H1 (cell line): ENCODE results near the gene VSX2. TPM values are rescaled to one million over a fixed set of nuclear protein-coding genes. Genes with fewer than 3 reads are reported as not detected.

Experiments used
- CTCF ChIA-PET: fragments of 300-600 bp; sonication (Branson Sonifier 250); formaldehyde crosslinking; loops from one replicate; lab custom pipeline; 2021; ENCODE audit not compliant: partially characterized antibody; lab: Charles Lee
- POLR2A ChIA-PET: fragments of 300-600 bp; sonication (Branson Sonifier 250); formaldehyde crosslinking; loops from one replicate; lab custom pipeline; 2021; ENCODE audit warnings: inconsistent platforms; ENCODE audit not compliant: partially characterized antibody; lab: Charles Lee
- DNase-seq, 2 experiments: peaks; one replicate each; pipeline versions ENCODE4 v3.0.0 to v3.0.0-alpha.2; 2010 to 2022; ENCODE audit warnings: low spot score in 2 of 2, low read depth in 1 of 2, mixed read lengths in 1 of 2
- FAIRE-seq: peaks from 2 replicates; lab custom pipeline; 2011; peaks lifted over from hg19 to GRCh38; lab: Jason Lieb, UNC
- H2AFZ ChIP-seq: 2 replicates; pipeline ENCODE4 v1.8.1; 2012; ENCODE audit warnings: low read length, inconsistent platforms
- H2AK5ac ChIP-seq: 2 replicates; pipeline ENCODE4 v1.6.1; 2013; ENCODE audit warnings: low read depth, low read length
- H2BK120ac ChIP-seq: replicated peaks from 2 replicates; pipeline ENCODE3; 2013; ENCODE audit warnings: low read depth, low read length, inconsistent platforms
- H2BK12ac ChIP-seq: 2 replicates; pipeline ENCODE4 v1.6.1; 2013; ENCODE audit warnings: low read depth, low read length
- H2BK15ac ChIP-seq: 2 replicates; pipeline ENCODE4 v1.6.1; 2013; ENCODE audit warnings: low read length
- H2BK20ac ChIP-seq: 2 replicates; pipeline ENCODE4 v1.6.1; 2013; ENCODE audit warnings: low read length
- H2BK5ac ChIP-seq: 2 replicates; pipeline ENCODE4 v1.6.1; 2013; ENCODE audit warnings: low read depth, low read length
- H3K14ac ChIP-seq: 2 replicates; pipeline ENCODE4 v1.6.1; 2013; ENCODE audit warnings: inconsistent platforms; ENCODE audit not compliant: insufficient read length
- H3K18ac ChIP-seq: 2 replicates; pipeline ENCODE4 v1.6.1; 2013; ENCODE audit warnings: low read length; ENCODE audit errors: extremely low read depth
- H3K23ac ChIP-seq: 2 replicates; pipeline ENCODE4 v1.6.1; 2013; ENCODE audit warnings: inconsistent platforms; ENCODE audit not compliant: insufficient read length
- H3K23me2 ChIP-seq: 2 replicates; pipeline ENCODE4 v1.6.1; 2013; ENCODE audit warnings: low read depth, low read length
- H3K27ac ChIP-seq: 2 replicates; pipeline ENCODE4 v1.6.1; 2011; ENCODE audit warnings: low read depth, low read length, inconsistent platforms
- H3K27me3 ChIP-seq, 4 experiments: replicated peaks in 1 of 4; 1 replicate in 1 of 4; 2 replicates in 3 of 4; pipeline versions ENCODE4 v1.6.1 to v1.8.1; 2011 to 2013; ENCODE audit warnings: low read length in 3 of 4, mild to moderate bottlenecking in 3 of 4, inconsistent platforms in 2 of 4, mixed read lengths in 2 of 4, moderate library complexity in 1 of 4; ENCODE audit not compliant: control insufficient read depth in 3 of 4, insufficient read depth in 3 of 4; ENCODE audit errors: extremely low read depth in 1 of 4
- H3K36me3 ChIP-seq, 4 experiments: 2 replicates each; pipeline versions ENCODE4 v1.6.1 to v1.8.1; 2011 to 2013; ENCODE audit warnings: mild to moderate bottlenecking in 4 of 4, low read length in 3 of 4, moderate library complexity in 2 of 4, control low read depth in 1 of 4, inconsistent platforms in 1 of 4; ENCODE audit not compliant: insufficient read depth in 4 of 4, control insufficient read depth in 2 of 4
- H3K4ac ChIP-seq: replicated peaks from 2 replicates; pipeline ENCODE3; 2013; ENCODE audit warnings: low read length, low read depth, mixed read lengths, inconsistent platforms; ENCODE audit not compliant: insufficient read length
- H3K4me1 ChIP-seq, 4 experiments: replicated peaks in 1 of 4; 1 replicate in 1 of 4; 2 replicates in 3 of 4; pipeline versions ENCODE4 v1.6.1 to v1.8.1; 2011 to 2013; ENCODE audit warnings: low read length in 3 of 4, inconsistent platforms in 2 of 4, mixed read lengths in 1 of 4; ENCODE audit not compliant: insufficient read depth in 4 of 4, control insufficient read depth in 3 of 4
- H3K4me2 ChIP-seq, 2 experiments: 2 replicates each; pipeline versions ENCODE4 v1.6.1 to v1.8.1; 2011 to 2013; ENCODE audit warnings: low read depth in 2 of 2, low read length in 2 of 2, control low read depth in 1 of 2, inconsistent platforms in 1 of 2, mild to moderate bottlenecking in 1 of 2; ENCODE audit not compliant: insufficient read depth in 1 of 2
- H3K4me3 ChIP-seq, 4 experiments: fragments of 200-600, 300-600 bp in 1 of 4; sonication (generic), shearing (Covaris generic), sonication (Bioruptor Twin) in 1 of 4; 2 replicates each; pipeline versions ENCODE4 v1.5.1 to v1.8.1; 2011 to 2016; ENCODE audit warnings: low read length in 4 of 4, low read depth in 3 of 4, control low read depth in 2 of 4, inconsistent platforms in 2 of 4, mild to moderate bottlenecking in 2 of 4, mixed read lengths in 1 of 4, moderate library complexity in 1 of 4; ENCODE audit not compliant: insufficient read depth in 2 of 4; ENCODE audit errors: extremely low read depth in 1 of 4
- H3K56ac ChIP-seq: replicated peaks from 2 replicates; pipeline ENCODE3; 2013; ENCODE audit warnings: low read depth, mild to moderate bottlenecking, mixed read lengths, low read length, inconsistent platforms; ENCODE audit not compliant: insufficient read length
- H3K79me1 ChIP-seq: 2 replicates; pipeline ENCODE4 v1.6.1; 2013; ENCODE audit warnings: low read depth, low read length, control low read depth
- H3K79me2 ChIP-seq, 2 experiments: 2 replicates each; pipeline versions ENCODE4 v1.6.1 to v1.8.1; 2012 to 2013; ENCODE audit warnings: low read length in 2 of 2, mild to moderate bottlenecking in 2 of 2, inconsistent platforms in 1 of 2; ENCODE audit not compliant: insufficient read depth in 2 of 2, control insufficient read depth in 1 of 2
- H3K9ac ChIP-seq, 4 experiments: replicated peaks in 1 of 4; 1 replicate in 1 of 4; 2 replicates in 3 of 4; pipeline versions ENCODE4 v1.6.1 to v1.8.1; 2011 to 2013; ENCODE audit warnings: low read depth in 3 of 4, low read length in 3 of 4, control low read depth in 2 of 4, mild to moderate bottlenecking in 2 of 4, moderate library complexity in 2 of 4, inconsistent platforms in 1 of 4; ENCODE audit errors: extremely low read depth in 1 of 4
- H3K9me3 ChIP-seq, 2 experiments: 2 replicates each; pipeline versions ENCODE4 v1.6.1 to v1.8.1; 2012 to 2013; ENCODE audit warnings: mild to moderate bottlenecking in 2 of 2, moderate library complexity in 2 of 2, control low read depth in 1 of 2, inconsistent platforms in 1 of 2, low read depth in 1 of 2, low read length in 1 of 2, mixed read lengths in 1 of 2; ENCODE audit not compliant: insufficient read depth in 2 of 2
- H4K20me1 ChIP-seq, 2 experiments: replicated peaks in 1 of 2; 2 replicates each; pipeline versions ENCODE3 to v1.8.1; 2011 to 2013; ENCODE audit warnings: inconsistent platforms in 2 of 2, low read length in 2 of 2, mild to moderate bottlenecking in 1 of 2; ENCODE audit not compliant: insufficient read depth in 2 of 2, control insufficient read depth in 1 of 2
- H4K5ac ChIP-seq: 2 replicates; pipeline ENCODE4 v1.6.1; 2013; ENCODE audit warnings: low read length, low read depth, mixed read lengths, inconsistent platforms; ENCODE audit not compliant: insufficient read length
- H4K8ac ChIP-seq: 2 replicates; pipeline ENCODE4 v1.8.0; 2013; ENCODE audit warnings: mild to moderate bottlenecking, moderate library complexity, low read length, inconsistent platforms; ENCODE audit not compliant: insufficient read depth; ENCODE audit errors: extremely low read depth
- H4K91ac ChIP-seq: replicated peaks from 2 replicates; pipeline ENCODE3; 2013; ENCODE audit warnings: low read length, mixed read lengths, inconsistent platforms; ENCODE audit not compliant: insufficient read length
- CHD2 ChIP-seq: IDR thresholded peaks from 2 replicates; pipeline ENCODE4 v1.6.1; 2012; ENCODE audit warnings: low read length, improper control_type of control experiment
- YY1 ChIP-seq: IDR thresholded peaks from 2 replicates; pipeline ENCODE4 v1.6.1; 2011; ENCODE audit warnings: low read depth, mild to moderate bottlenecking, low read length
- WGBS, 2 experiments: shearing (Covaris generic) in 1 of 2; methylation state at CpG; one replicate each; pipeline versions ENCODE4 v1.1.6 to v1.1.7; 2013 to 2015; ENCODE audit warnings: low lambda C conversion rate in 2 of 2, mixed read lengths in 2 of 2, inconsistent platforms in 1 of 2, low coverage in 1 of 2, missing lambda C conversion rate in 1 of 2; ENCODE audit not compliant: insufficient replicate concordance in 2 of 2, insufficient coverage in 1 of 2, insufficient read length in 1 of 2; ENCODE audit errors: extremely low coverage in 1 of 2, missing lambda C conversion rate in 1 of 2; 5-methylcytosine and 5-hydroxymethylcytosine counted together
- polyA plus RNA-seq, 7 experiments: library from polyadenylated mRNA; depleted of rRNA in 3 of 7; stranded (reverse) in 5 of 7; unstranded in 2 of 7; fragments of >200 nt in 5 of 7; fragments of 200-250 nt in 2 of 7; gene quantifications; 1 replicate in 5 of 7; 2 replicates in 1 of 7; 4 replicates in 1 of 7; pipeline versions ENCODE4 v1.2.1 to v1.2.3, GENCODE V29; 2011 to 2013; ENCODE audit warnings: missing spikeins in 2 of 7, mixed read lengths in 2 of 7
- total RNA-seq: library from RNA; stranded (reverse); fragmentation: NEBNext Ultra II Directional; extraction: Animal tissue kit (Norgen Biotek cat#: 25700); gene quantifications from 2 replicates; pipeline ENCODE4 v1.2.1, GENCODE V29; 2021

The VSX2 gene
- total and polyA plus RNA-seq, 2 of the 8 experiments (the other 6 are each of a cell fraction or from before 2014, with no cell fraction given): 0.08 to 0.22 TPM

GRCh38 chr14:74190927-74191575 lies 48.2 kb upstream of the VSX2 start:
- H3K27ac ChIP-seq: no peak overlapping the region
- H3K18ac ChIP-seq: no peak overlapping the region
- no peaks in the 10 kb centered on the region; the same call in 1 of the 2 replicates for H3K79me1 ChIP-seq
- peaks cover 0 to 3% of the 10 kb centered on the region in 2 experiments for H4K20me1 ChIP-seq
- H3K79me2 ChIP-seq: no peaks in the 10 kb centered on the region
- 93% methylated on average over 3 of the region's 3 CpGs; no CpG with 5 or more reads in 1 of the 2 experiments for WGBS, 2 experiments
- POLR2A ChIA-PET: no interaction called here
- no peaks in the 10 kb centered on the region for H3K23me2 ChIP-seq
- DNase-seq: no peak
- H2BK5ac ChIP-seq: no peak overlapping the region; the same call in 1 of the 2 replicates
- H2BK15ac ChIP-seq: no peak overlapping the region
- H3K4me1 ChIP-seq: no peaks in the 10 kb centered on the region
- no peak overlapping the region for H2BK120ac ChIP-seq
- no peaks in the 10 kb centered on the region for H3K36me3 ChIP-seq
- H2BK12ac ChIP-seq: no peak overlapping the region
- H2AFZ ChIP-seq: no peak overlapping the region
- H3K9me3 ChIP-seq: no peaks in the 10 kb centered on the region
- CTCF ChIA-PET: interaction anchor here (0.7 to 2.5 kb wide), 9 partner anchors 8 to 103 kb away, joined by 3 to 10 read pairs (median 3); no protein-coding TSS in a partner anchor
- no peak overlapping the region for H2AK5ac ChIP-seq
- no peak overlapping the region for H4K5ac ChIP-seq
- H3K4me2 ChIP-seq: no peak overlapping the region
- H3K4ac ChIP-seq: no peak overlapping the region
- no peak overlapping the region for H4K8ac ChIP-seq
- no peak overlapping the region for H3K14ac ChIP-seq
- no peak for FAIRE-seq
- H3K4me3 ChIP-seq: no peak overlapping the region
- no peaks in the 10 kb centered on the region for H3K27me3 ChIP-seq
- H3K56ac ChIP-seq: no peak overlapping the region
- TF ChIP-seq YY1: no peak
- no peak for TF ChIP-seq CHD2
- no peak overlapping the region for H2BK20ac ChIP-seq
- H3K9ac ChIP-seq: no peak overlapping the region
- no peak overlapping the region for H4K91ac ChIP-seq
- H3K23ac ChIP-seq: no peak overlapping the region
